Measurements from ENCODE around the gene CMSS1.

Gene CMSS1

DNA sequence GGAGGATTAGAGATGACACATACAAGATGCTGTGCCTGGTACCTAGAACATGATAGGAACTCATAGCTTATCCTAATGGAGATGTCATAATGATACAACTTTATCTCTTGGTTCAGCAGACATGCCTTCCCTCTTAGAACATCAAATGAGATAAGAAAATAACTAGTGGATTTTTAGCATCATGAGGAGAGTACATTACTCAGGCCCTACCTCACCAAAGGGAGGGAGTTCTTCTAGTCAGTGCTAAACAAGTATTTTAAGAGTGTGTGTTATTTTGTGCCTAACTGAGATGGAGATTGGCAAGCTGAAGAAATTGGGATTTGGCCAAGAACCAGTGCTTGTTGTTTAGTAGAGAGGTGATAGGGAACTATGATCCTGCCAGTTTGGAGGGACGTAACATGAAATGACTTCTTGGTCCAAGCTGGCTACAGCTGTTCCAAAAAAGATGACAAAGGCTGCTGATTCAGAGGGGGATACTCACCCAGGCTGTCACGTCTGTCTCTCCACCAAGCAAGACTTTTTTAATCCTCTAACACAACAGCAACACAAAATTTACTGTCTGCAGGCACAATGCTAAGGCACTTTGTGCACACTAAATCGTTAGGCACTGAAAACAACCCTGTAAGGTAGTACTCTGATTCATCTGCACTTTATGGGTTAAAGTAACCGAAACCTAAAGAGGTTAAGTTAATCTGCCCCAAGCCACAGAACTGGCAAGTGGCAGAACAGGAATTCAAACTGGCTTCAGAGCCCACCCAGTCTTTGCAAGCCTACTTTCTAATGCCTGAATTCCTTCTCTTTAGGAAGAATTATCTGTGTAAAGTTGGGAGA, 126.5 kb downstream of the CMSS1 start:
- DNase-seq: no peak

- DNase-seq: no peak
These were observed 127.8 kb downstream of the CMSS1 start for GRCh38 chr3:99945328-99945995.

DNA sequence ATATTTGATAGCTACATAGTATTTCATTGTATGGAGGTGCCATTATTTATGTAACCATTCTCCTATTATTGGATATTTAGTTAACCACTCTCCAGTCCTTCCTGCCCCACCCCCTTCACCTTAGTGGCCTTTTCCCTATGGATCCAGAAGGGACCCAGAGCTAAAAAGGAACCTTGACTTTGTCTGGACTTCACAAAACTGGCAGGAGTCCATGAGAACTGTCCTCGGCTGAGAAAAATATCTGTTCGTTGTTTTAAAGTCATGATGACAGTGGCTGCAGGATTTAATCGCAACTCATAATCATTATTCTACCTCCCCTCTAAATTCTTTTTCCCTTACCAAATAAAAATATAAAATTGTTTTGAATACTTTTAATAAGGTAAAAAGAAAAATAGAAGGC, 129.7 kb downstream of the CMSS1 start:
- DNase-seq: no peak

GRCh38 chr3:99948467-99949089, 130.9 kb downstream of the CMSS1 start:
- DNase-seq: no peak

DNA sequence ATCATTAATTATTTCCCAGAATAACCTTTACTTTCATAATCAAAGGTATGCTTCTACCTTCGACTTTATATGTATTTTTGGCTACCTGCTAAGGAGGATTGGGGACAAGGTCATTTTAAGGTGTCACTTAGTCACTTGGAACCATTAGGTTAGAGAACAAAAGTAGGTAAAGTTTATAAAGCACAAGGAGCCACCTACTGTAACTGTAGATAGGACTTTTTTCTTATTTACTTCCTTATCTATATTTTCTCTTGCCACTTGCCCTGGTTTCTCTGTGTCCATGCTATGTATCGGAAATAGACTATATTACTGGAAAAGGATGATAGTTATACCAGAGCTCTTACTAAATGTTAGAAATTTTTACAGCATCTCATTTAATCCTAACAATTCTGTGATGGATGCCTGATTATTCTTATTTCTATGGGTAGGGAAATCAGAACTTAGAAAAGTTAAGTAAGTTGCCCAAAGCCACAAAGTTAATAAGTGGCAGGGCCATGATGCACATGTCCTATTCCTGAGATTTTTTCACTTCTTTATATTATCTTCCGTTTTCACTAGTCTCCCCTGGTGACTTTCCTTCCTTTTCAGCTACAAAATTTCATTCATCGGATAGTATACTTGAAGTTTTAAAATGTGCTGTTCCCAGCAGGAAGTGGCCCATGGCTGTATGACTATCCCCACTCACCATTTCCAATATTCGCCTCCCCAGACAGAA, 132.5 kb downstream of the CMSS1 start:
- DNase-seq: no peak

- DNase-seq: no peak
These were observed 133.3 kb downstream of the CMSS1 start for GRCh38 chr3:99950921-99951320.

GRCh38 chr3:99951701-99952100, 134.0 kb downstream of the CMSS1 start:
- DNase-seq: no peak

DNA sequence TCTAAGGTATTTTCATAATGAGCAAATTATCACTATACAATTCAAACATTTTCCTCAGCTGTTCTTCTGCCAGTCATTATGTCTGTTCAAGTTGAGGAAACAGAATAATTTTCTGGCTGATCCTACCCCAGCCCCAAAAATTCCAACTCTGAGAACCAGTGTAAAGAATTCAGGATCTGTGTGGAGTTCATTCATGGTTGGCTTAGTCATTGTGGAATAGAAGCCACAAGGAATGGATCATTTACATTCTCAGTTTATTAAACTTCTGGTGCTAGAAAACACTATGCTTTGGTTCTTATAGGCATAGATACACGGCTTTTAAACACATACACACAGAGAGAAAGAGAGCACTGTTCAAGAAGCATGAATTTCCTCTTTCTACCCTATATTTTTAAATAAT, 134.6 kb downstream of the CMSS1 start:
- no peak for DNase-seq

GRCh38 chr3:99953596-99953995, 135.9 kb downstream of the CMSS1 start:
- DNase-seq: no peak

DNA sequence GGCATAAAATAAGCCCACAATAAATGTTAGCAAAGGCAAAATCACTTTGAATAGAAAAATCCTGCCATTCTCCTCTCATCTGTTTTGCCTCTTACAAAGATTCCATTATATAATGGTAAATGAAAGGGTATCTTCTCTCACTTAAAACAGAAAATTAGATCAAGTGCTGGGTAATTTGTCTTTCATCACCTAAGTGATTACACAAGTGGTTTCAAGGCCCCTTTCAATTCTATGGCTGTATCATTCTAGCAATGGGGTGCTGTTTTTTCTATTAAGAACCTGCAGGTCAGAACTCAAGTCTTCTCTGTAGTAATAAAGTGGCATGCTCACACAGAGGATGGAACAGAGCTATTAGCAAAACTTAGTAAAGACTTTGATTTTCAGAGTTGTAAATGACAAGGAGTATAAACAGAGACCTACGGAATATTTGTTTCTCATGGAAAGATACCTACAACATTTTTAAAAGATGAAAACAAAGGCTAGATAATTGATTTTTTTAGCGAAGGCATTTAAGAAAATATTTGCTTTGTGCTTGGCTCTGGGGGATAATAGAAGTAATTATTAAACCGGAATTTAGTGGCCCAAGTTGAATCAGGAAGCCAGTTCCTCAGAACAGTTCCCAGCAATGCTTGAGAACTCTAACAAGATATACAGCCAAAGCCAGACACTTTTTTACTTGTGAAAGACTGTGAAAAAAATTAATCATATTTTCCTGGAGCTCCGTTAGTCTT, 137.4 kb downstream of the CMSS1 start:
- DNase-seq: no peak

GRCh38 chr3:99955773-99956562, 138.3 kb downstream of the CMSS1 start:
- DNase-seq: no peak

- DNase-seq: no peak
These were observed 139.6 kb downstream of the CMSS1 start for GRCh38 chr3:99957151-99957796.

DNA sequence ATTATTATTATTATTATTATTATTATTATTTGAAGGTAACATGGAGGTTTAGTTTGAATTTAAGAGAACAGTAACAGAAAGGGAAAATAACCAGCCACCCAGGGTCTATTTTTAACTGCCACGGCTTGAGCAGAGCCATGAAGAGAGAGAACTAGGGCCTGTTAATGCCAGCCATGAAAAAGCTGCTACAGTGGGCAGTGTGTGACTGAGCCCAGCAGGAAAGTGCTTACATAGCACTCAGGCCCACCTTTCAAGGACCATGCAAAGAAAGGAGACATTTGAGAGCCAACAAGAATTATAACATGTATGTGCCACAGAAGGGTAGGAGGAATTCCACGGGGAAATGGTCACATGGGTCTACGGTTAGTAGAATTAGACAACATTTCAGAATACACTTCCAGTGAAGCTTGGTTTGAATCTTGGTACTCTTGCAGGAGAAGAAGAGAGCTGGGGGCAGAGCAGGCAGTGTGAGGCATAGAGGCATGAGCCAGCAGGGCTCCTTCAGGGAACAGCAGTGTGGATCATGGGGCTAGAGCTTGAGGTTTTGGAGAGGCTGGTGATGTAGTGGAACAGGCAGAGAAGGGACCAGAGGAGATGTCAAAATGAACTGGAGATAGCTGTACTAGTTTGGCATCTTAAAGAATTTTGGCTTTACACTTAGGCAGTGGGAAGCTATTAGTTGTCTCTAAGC, 140.7 kb downstream of the CMSS1 start:
- DNase-seq: no peak

- DNase-seq: no peak
These were observed 142.6 kb downstream of the CMSS1 start for GRCh38 chr3:99960123-99960878.

GRCh38 chr3:99960941-99961340, 143.3 kb downstream of the CMSS1 start:
- DNase-seq: no peak

GRCh38 chr3:99961756-99962515, 144.3 kb downstream of the CMSS1 start:
- DNase-seq: no peak

DNA sequence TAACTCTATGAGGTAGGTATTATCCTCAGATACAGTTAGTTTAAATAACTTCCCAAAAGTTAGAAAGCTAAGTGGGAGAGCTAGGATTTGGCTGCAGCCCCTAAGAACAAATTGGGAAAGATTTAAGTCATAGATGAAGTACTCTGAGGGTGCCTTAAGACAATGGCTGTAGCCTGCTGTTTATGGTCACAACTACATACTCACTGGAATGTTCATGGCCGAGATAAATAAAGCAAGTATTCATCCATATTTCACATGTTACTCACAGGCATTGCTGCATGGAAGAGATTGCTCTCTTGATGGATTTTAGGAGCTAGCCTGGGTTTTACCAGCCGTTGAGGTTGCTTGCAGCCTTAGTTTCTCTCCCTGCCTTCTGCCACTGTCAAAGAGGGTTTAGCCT, 145.0 kb downstream of the CMSS1 start:
- no peak for DNase-seq

DNA sequence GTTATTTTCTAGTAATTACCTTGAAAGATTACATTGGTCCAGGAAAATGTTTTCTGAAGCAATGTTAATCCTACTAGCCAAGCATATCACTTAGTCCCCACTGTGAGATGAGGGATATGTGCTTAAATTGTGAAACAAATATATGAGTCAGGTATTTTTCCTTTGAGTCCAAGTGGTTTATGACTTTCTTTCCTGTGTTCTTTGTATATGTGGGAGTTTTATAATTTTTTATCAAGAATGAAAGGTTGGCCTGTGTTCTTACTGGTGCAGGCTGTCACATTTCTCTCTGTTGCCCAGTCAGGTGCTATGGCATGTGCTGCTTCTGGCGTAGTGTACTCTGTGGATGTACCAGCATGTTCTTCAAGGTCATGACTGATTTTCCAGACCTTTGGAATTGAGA, 147.4 kb downstream of the CMSS1 start:
- no peak for DNase-seq

Measured in CD4-positive, alpha-beta T cell treated with Interleukin-15 for 1 hour (primary cell).